ENCODE data around the gene TIGD7. TPM values are rescaled to one million over a fixed set of nuclear protein-coding genes. Genes with fewer than 3 reads are reported as not detected.

Gene TIGD7
- polyA plus RNA-seq, 1 experiment: 2.0 TPM

DNA sequence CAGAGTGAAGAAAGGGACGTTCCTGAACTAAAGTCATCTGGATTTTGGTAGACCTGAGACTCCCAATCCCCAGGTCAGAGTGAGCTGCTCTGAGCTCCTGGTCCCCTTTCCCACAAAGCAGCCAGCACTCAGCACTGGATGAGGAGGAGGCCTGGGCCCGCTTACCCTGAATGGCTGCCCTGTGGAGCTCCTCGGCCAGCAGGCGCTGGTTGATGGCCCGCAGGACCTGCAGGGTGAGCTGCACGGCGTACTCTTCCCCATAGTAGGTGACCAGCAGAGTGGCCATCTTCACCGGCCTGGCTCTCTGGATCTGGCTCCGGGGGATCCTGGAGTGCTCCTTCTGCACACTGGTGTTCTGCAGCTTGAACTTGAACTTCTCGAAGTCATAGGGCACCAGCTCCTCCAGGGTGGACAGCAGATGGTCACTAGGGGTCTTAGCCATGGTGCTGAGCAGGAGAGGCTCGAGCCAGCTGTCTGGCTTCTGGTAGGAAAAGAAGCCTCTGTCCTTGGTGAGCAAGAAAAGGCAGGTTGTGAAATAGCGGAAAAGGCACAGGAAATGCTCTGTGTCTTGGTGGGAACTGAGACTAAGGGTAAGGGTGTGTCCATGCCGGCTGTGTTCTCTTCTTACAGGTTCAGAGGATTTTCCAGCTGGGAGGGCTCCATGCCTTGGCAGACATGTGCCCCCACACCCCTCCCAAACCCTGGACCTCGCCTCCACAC lies 48.9 kb downstream of the TIGD7 start, which contains the start of gene MEFV:
Gene MEFV (minus strand): TSS at position 488 of the 720 bp plus-strand sequence. CDS start 46 bp downstream, at position 442.
- Histone ChIP-seq H3K4me3 (ENCODE audit: low read depth, low read length) (no peak within 1 kb of the TSS), H3K27me3 (ENCODE audit: control insufficient read depth, insufficient read depth, low read length) (0 out of 2 replicates have a peak, but pooled peaks cover 3% of the 10 kb centered on the region), H3K36me3 (ENCODE audit: control insufficient read depth, insufficient read depth, low read length) (no peaks in the 10 kb centered on the region)
- ChIA-PET CTCF (interaction anchor here (1.2 to 1.5 kb wide), 2 partner anchors 8 to 11 kb away, joined by 3 to 5 read pairs; no protein-coding TSS in a partner anchor), POLR2A (no interaction called here)
- TF ChIP-seq, protein P1, sequence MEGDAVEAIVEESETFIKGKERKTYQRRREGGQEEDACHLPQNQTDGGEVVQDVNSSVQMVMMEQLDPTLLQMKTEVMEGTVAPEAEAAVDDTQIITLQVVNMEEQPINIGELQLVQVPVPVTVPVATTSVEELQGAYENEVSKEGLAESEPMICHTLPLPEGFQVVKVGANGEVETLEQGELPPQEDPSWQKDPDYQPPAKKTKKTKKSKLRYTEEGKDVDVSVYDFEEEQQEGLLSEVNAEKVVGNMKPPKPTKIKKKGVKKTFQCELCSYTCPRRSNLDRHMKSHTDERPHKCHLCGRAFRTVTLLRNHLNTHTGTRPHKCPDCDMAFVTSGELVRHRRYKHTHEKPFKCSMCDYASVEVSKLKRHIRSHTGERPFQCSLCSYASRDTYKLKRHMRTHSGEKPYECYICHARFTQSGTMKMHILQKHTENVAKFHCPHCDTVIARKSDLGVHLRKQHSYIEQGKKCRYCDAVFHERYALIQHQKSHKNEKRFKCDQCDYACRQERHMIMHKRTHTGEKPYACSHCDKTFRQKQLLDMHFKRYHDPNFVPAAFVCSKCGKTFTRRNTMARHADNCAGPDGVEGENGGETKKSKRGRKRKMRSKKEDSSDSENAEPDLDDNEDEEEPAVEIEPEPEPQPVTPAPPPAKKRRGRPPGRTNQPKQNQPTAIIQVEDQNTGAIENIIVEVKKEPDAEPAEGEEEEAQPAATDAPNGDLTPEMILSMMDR (IDR thresholded peaks at IDR 0.05; ENCODE audit: insufficient read depth, low read depth, low read length): no peak
- DNase-seq (ENCODE audit: low read depth): no peak

DNA sequence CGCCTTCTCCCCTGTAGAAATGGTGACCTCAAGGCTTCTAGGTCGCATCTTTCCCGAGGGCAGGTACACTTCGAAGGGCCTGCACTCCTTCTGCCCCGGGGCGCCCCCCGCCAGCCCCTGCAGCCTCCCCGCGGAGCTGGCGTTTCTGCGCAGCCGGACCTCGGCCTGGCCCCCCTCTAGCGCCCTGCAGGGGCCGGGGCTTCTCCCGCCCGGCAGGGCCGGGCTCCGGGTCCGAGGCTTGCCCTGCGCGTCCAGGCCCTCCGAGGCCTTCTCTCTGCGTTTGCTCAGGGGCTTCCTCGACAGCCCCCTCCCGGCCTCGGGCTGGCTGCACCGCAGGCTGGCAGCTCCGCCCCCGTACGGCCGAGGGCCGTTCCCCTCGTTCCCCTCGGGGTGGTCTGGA lies 50.9 kb downstream of the TIGD7 start:
- ChIA-PET POLR2A (no interaction called here), CTCF (interaction anchor here (0.6 to 1.5 kb wide), 3 partner anchors 9 to 18 kb away, joined by 3 to 4 read pairs (median 3); no protein-coding TSS in a partner anchor)
- H3K4me3 ChIP-seq (ENCODE audit: low read depth, low read length): no peak overlapping the region
- no peaks in the 10 kb centered on the region for H3K36me3 ChIP-seq (ENCODE audit: control insufficient read depth, insufficient read depth, low read length)
- DNase-seq (ENCODE audit: low read depth): no peak
- H3K27me3 ChIP-seq (ENCODE audit: control insufficient read depth, insufficient read depth, low read length): peaks cover 6% of the 10 kb centered on the region; the same call in 1 of the 2 replicates
- TF ChIP-seq, protein P1 (IDR thresholded peaks at IDR 0.05; ENCODE audit: insufficient read depth, low read depth, low read length): no peak

DNA sequence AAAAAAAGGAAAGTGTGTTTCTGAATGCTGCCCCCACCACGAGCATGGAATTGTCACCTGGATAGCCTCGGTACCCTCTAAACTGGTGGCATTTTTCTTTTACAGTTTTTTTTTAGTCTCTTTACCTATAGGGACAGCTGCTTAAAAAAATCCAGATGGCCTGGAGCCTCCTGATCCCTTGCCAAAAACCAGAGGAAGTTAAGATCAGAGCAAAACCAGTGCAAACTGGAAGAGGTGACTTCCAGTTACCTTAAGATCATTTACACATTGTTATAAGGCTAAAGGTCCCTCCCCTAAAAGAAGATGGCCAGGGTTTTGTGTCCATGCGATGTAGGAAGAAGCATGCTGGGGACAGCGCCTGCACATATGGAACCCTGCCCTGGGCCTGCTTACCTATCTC lies 52.3 kb downstream of the TIGD7 start:
- H3K27me3 ChIP-seq (ENCODE audit: control insufficient read depth, insufficient read depth, low read length): peaks cover 6% of the 10 kb centered on the region; the same call in 1 of the 2 replicates
- CTCF ChIA-PET: interaction anchor here (0.6 kb wide), 1 partner anchor 9 kb away, joined by 3 read pairs; no protein-coding TSS in a partner anchor

DNA sequence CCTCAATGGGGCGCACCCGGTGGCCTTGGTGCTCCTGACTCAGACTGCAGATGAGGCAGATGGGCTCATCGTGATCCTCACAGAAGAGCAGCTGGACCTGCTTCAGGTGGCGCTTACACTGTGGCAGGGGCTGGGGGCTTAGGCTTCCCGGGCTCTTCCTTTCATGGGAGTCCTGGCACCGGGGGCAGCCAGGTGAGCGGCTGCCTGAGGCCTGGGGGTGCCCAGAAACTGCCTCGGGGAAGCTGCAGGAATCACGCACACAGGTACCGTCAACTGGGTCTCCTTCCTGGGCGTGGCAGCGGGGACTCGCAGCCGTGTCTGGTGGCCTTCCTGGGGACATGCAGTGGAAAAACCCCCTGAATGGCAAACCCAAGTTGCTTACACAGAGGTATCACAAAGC lies 55.8 kb downstream of the TIGD7 start:
- CTCF ChIA-PET: interaction anchor here (1.2 kb wide), 1 partner anchor 18 kb away, joined by 3 read pairs; no protein-coding TSS in a partner anchor
- no peak for DNase-seq (ENCODE audit: low read depth)
- Histone ChIP-seq H3K27me3 (ENCODE audit: control insufficient read depth, insufficient read depth, low read length) (peaks cover 6% of the 10 kb centered on the region), H3K36me3 (ENCODE audit: control insufficient read depth, insufficient read depth, low read length) (no peaks in the 10 kb centered on the region), H3K4me3 (ENCODE audit: low read depth, low read length) (no peak overlapping the region)
- POLR2A ChIA-PET: no interaction called here
- TF ChIP-seq, protein P1 (IDR thresholded peaks at IDR 0.05; ENCODE audit: insufficient read depth, low read depth, low read length): no peak

More for the DNA sequence above, 52.3 kb downstream of the TIGD7 start:
- Histone ChIP-seq H3K4me3 (ENCODE audit: low read depth, low read length) (no peak overlapping the region), H3K36me3 (ENCODE audit: control insufficient read depth, insufficient read depth, low read length) (no peaks in the 10 kb centered on the region)
- no peak for DNase-seq (ENCODE audit: low read depth)
- POLR2A ChIA-PET: no interaction called here
- TF ChIP-seq, protein P1 (IDR thresholded peaks at IDR 0.05; ENCODE audit: insufficient read depth, low read depth, low read length): no peak

DNA sequence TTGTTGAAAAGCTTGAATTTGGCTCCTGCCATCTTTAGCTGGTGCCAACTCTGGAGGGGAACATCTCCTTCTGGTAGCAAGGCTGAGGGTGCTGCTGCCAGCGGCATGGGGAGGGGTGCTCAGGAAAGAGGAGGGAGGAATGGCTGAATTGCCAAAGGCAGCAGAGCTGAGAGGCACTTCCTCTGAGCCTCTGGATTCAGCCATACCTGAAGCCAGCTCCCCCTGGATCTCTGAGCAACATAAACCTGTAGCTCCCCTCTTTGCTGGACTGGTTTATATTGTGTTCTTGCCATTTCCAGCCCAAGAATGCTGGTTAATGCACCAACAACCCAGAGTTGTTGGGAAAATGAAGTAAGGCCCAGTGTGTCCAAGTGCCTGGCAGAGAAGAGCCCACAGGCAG lies 56.2 kb downstream of the TIGD7 start:
- Histone ChIP-seq H3K36me3 (ENCODE audit: control insufficient read depth, insufficient read depth, low read length) (no peaks in the 10 kb centered on the region), H3K27me3 (ENCODE audit: control insufficient read depth, insufficient read depth, low read length) (peaks cover 6% of the 10 kb centered on the region), H3K4me3 (ENCODE audit: low read depth, low read length) (no peak overlapping the region)
- DNase-seq (ENCODE audit: low read depth): no peak
- ChIA-PET CTCF (interaction anchor here (1.2 kb wide), 1 partner anchor 18 kb away, joined by 3 read pairs; no protein-coding TSS in a partner anchor), POLR2A (no interaction called here)
- TF ChIP-seq, protein P1 (IDR thresholded peaks at IDR 0.05; ENCODE audit: insufficient read depth, low read depth, low read length): no peak
